SU-DHL-6 (cell line): ENCODE results near the gene IL1R2.

ENCODE experiments used
- H2AFZ ChIP-seq: fragments of 200-600 bp; sonication (generic); 2 replicates; pipeline ENCODE4 v1.6.1; 2014; ENCODE audit warnings: low read depth, mild to moderate bottlenecking, moderate library complexity, mixed read lengths, antibody characterized with exemption, low read length; ENCODE audit not compliant: severe bottlenecking
- H3F3A ChIP-seq: fragments of 200-600 bp; shearing (Covaris generic); 2 replicates; pipeline ENCODE4 v1.6.0; 2016; ENCODE audit warnings: antibody characterized with exemption, mild to moderate bottlenecking; ENCODE audit not compliant: insufficient read depth
- H3K27ac ChIP-seq: fragments of 200-600 bp; sonication (generic); 2 replicates; pipeline ENCODE4 v1.5.1; 2016; ENCODE audit warnings: low read depth, mild to moderate bottlenecking, low read length, moderate library complexity, mixed read lengths
- H3K27me3 ChIP-seq: fragments of 200-600 bp; sonication (generic), shearing (Covaris generic); 2 replicates; pipeline ENCODE4 v1.6.0; 2014; ENCODE audit warnings: mild to moderate bottlenecking, low read length
- H3K36me3 ChIP-seq: fragments of 200-600 bp; sonication (generic); 2 replicates; pipeline ENCODE4 v1.6.1; 2014; ENCODE audit warnings: mild to moderate bottlenecking, low read length, mixed read lengths
- H3K4me2 ChIP-seq: fragments of 300-600, 200-600 bp; shearing (Covaris generic), sonication (generic); 2 replicates; pipeline ENCODE4 v1.6.0; 2014; ENCODE audit warnings: low read length, low read depth, mild to moderate bottlenecking; ENCODE audit not compliant: poor library complexity, severe bottlenecking
- H3K4me3 ChIP-seq: fragments of 200-600 bp; sonication (generic); 2 replicates; pipeline ENCODE4 v1.5.1; 2014; ENCODE audit warnings: antibody characterized with exemption, low read length, mild to moderate bottlenecking, mixed read lengths; ENCODE audit not compliant: insufficient read depth, poor library complexity, severe bottlenecking
- H3K79me2 ChIP-seq: fragments of 200-600 bp; sonication (generic); 2 replicates; pipeline ENCODE4 v1.6.1; 2014; ENCODE audit warnings: mild to moderate bottlenecking, low read length, moderate library complexity; ENCODE audit not compliant: insufficient read depth
- H3K9ac ChIP-seq: fragments of 200-600 bp; sonication (generic); 2 replicates; pipeline ENCODE4 v1.7.0; 2014; ENCODE audit warnings: mild to moderate bottlenecking, low read length
- H3K9me2 ChIP-seq: fragments of 200-600 bp; sonication (generic); replicated peaks from 2 replicates; pipeline ENCODE4 v1.6.1; 2014; ENCODE audit warnings: low read length; ENCODE audit not compliant: insufficient read depth
- H3K9me3 ChIP-seq: fragments of 200-600 bp; sonication (generic); 2 replicates; pipeline ENCODE4 v1.6.1; 2014; ENCODE audit warnings: low read length, mixed read lengths; ENCODE audit not compliant: insufficient read depth
- H4K20me1 ChIP-seq: fragments of 200-600 bp; sonication (generic); 2 replicates; pipeline ENCODE4 v1.6.1; 2014; ENCODE audit warnings: low read depth, mild to moderate bottlenecking, antibody characterized with exemption, low read length, moderate library complexity, mixed read lengths
- CTCF ChIP-seq: fragments of 200-600 bp; sonication (generic); IDR thresholded peaks from one replicate; pipeline ENCODE4 v1.5.1; 2017; ENCODE audit warnings: antibody characterized with exemption, mild to moderate bottlenecking, low read length, moderate library complexity; ENCODE audit not compliant: insufficient read depth, poor library complexity, severe bottlenecking
- EZH2phosphoT487 ChIP-seq: fragments of 200-600 bp; sonication (generic), shearing (Covaris generic); conservative IDR thresholded peaks from 2 replicates; pipeline ENCODE4 v1.6.1; 2018; ENCODE audit warnings: mild to moderate bottlenecking, antibody characterized with exemption, low read length, moderate library complexity, mixed read lengths

IL1R2 gene

GRCh38 chr2:102055346-102055990 lies 63.7 kb downstream of the IL1R2 start:
- no peaks in the 10 kb centered on the region for H3K9me3 ChIP-seq
- no peak for TF ChIP-seq EZH2phosphoT487
- H3K27ac ChIP-seq: no peak overlapping the region
- H2AFZ ChIP-seq: no peak overlapping the region
- no peak overlapping the region for H3K4me2 ChIP-seq
- H3K27me3 ChIP-seq: no peaks in the 10 kb centered on the region
- H4K20me1 ChIP-seq: no peaks in the 10 kb centered on the region
- no peak overlapping the region for H3K9ac ChIP-seq
- no peaks in the 10 kb centered on the region for H3K79me2 ChIP-seq
- H3K36me3 ChIP-seq: no peaks in the 10 kb centered on the region
- H3F3A ChIP-seq: no peaks in the 10 kb centered on the region
- H3K4me3 ChIP-seq: no peak overlapping the region
- H3K9me2 ChIP-seq: no peaks in the 10 kb centered on the region

- Histone ChIP-seq H3K79me2 (no peaks in the 10 kb centered on the region), H3K4me2 (no peak overlapping the region), H4K20me1 (no peaks in the 10 kb centered on the region), H2AFZ (no peak overlapping the region), H3K4me3 (no peak overlapping the region), H3K9me2 (no peaks in the 10 kb centered on the region), H3K27me3 (no peaks in the 10 kb centered on the region), H3K9me3 (no peaks in the 10 kb centered on the region), H3K27ac (no peak overlapping the region), H3K9ac (no peak overlapping the region), H3K36me3 (no peaks in the 10 kb centered on the region), H3F3A (no peaks in the 10 kb centered on the region)
- TF ChIP-seq EZH2phosphoT487: no peak
- TF ChIP-seq CTCF: no peak
These were observed 64.4 kb downstream of the IL1R2 start for GRCh38 chr2:102056079-102056581.

- H3K4me2 ChIP-seq: no peak overlapping the region
- H3K4me3 ChIP-seq: no peak overlapping the region
- H2AFZ ChIP-seq: no peak overlapping the region
- H3K9me2 ChIP-seq: no peaks in the 10 kb centered on the region
- H3K36me3 ChIP-seq: no peaks in the 10 kb centered on the region
- no peaks in the 10 kb centered on the region for H4K20me1 ChIP-seq
- TF ChIP-seq CTCF: no peak
- no peak for TF ChIP-seq EZH2phosphoT487
- no peaks in the 10 kb centered on the region for H3K9me3 ChIP-seq
- H3K9ac ChIP-seq: no peak overlapping the region
- no peak overlapping the region for H3K27ac ChIP-seq
- H3K27me3 ChIP-seq: no peaks in the 10 kb centered on the region
- H3F3A ChIP-seq: no peaks in the 10 kb centered on the region
- H3K79me2 ChIP-seq: no peaks in the 10 kb centered on the region
These were observed 65.9 kb downstream of the IL1R2 start for GRCh38 chr2:102057502-102058292.
